Ishikawa (cell line): ENCODE data around the gene UST.

Experiments
- CEBPB ChIP-seq: IDR thresholded peaks from 2 replicates; pipeline ENCODE4 v1.6.1; 2012
- CREB1 ChIP-seq: IDR thresholded peaks from 2 replicates; pipeline ENCODE4 v1.6.1; 2012; ENCODE audit warnings: low read depth
- EGR1 ChIP-seq: IDR thresholded peaks from 2 replicates; pipeline ENCODE4 v1.6.1; 2012
- EP300 ChIP-seq: IDR thresholded peaks from 2 replicates; pipeline ENCODE4 v1.6.1; 2012; ENCODE audit warnings: borderline replicate concordance
- FOXM1 ChIP-seq: IDR thresholded peaks from 2 replicates; pipeline ENCODE4 v1.6.1; 2012; ENCODE audit warnings: low read depth, borderline replicate concordance
- NFIC ChIP-seq: IDR thresholded peaks from 2 replicates; pipeline ENCODE4 v1.6.1; 2012
- RAD21 ChIP-seq: IDR thresholded peaks from 2 replicates; pipeline ENCODE4 v1.6.1; 2012; ENCODE audit warnings: low read depth
- TAF1 ChIP-seq: IDR thresholded peaks from 2 replicates; pipeline ENCODE4 v1.6.1; 2012; ENCODE audit warnings: low read depth, mild to moderate bottlenecking
- TCF12 ChIP-seq: IDR thresholded peaks from 2 replicates; pipeline ENCODE4 v1.6.1; 2012; ENCODE audit warnings: low read depth
- TEAD4 ChIP-seq: IDR thresholded peaks from 2 replicates; pipeline ENCODE4 v1.6.1; 2012
- YY1 ChIP-seq: IDR thresholded peaks from 2 replicates; pipeline ENCODE4 v1.6.1; 2012; ENCODE audit warnings: low read depth
- ZBTB7A ChIP-seq: IDR thresholded peaks from 2 replicates; pipeline ENCODE4 v1.6.1; 2012; ENCODE audit warnings: low read depth
- TF ChIP-seq, protein P1 (sequence below): IDR thresholded peaks from 2 replicates; pipeline ENCODE4 v1.6.1; 2012; ENCODE audit warnings: low read depth, mild to moderate bottlenecking
- TF ChIP-seq, protein P2 (sequence below): IDR thresholded peaks from 2 replicates; pipeline ENCODE4 v1.6.1; 2012
- TF ChIP-seq, protein P3 (sequence below): IDR thresholded peaks from 2 replicates; pipeline ENCODE4 v1.6.1; 2012

UST gene

DNA sequence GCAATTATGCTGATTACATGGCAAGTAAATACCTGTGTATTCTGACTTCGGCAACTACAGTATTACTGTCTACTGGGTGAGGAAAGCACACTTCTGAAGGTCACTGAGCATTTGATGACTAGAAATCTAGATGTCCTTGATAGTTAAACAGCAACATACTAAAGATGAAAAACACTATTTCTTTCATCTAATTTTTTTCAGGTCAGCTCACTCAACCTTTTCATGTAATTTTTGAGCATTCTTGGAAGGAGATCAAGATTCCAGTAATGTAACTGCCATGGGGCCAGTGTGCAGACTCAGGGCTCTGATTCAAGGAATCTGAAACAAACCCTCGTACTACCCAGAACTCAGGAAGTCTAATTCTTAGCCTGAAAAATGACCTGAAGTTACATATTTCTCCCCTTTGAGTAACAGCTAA lies 348.1 kb downstream of the UST start:
- no peak for TF ChIP-seq TAF1
- no peak for TF ChIP-seq YY1
- no peak for TF ChIP-seq EP300
- no peak for TF ChIP-seq FOXM1
- TF ChIP-seq CREB1, result no peak
- TF ChIP-seq CEBPB, result no peak

DNA sequence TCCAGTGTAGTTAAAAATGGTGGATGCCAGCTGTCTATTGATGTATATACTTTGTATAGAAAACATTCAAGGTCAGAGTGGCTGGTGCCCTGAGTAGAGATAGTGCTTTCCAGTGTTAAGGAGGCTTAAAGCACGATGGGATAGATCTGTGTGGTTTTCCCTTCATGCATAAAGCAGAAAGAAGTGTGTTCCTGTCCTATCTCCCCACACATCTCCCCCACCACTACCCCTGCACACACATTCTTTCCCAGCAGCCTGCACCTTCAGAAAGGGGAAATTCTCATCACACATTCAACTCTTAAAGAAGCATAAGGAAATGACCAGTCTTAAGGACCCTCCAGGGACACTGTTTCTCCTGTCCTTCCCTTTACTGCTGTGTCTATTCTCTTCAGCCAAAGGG lies 349.0 kb downstream of the UST start:
- no peak for TF ChIP-seq FOXM1
- TF ChIP-seq, protein P1, sequence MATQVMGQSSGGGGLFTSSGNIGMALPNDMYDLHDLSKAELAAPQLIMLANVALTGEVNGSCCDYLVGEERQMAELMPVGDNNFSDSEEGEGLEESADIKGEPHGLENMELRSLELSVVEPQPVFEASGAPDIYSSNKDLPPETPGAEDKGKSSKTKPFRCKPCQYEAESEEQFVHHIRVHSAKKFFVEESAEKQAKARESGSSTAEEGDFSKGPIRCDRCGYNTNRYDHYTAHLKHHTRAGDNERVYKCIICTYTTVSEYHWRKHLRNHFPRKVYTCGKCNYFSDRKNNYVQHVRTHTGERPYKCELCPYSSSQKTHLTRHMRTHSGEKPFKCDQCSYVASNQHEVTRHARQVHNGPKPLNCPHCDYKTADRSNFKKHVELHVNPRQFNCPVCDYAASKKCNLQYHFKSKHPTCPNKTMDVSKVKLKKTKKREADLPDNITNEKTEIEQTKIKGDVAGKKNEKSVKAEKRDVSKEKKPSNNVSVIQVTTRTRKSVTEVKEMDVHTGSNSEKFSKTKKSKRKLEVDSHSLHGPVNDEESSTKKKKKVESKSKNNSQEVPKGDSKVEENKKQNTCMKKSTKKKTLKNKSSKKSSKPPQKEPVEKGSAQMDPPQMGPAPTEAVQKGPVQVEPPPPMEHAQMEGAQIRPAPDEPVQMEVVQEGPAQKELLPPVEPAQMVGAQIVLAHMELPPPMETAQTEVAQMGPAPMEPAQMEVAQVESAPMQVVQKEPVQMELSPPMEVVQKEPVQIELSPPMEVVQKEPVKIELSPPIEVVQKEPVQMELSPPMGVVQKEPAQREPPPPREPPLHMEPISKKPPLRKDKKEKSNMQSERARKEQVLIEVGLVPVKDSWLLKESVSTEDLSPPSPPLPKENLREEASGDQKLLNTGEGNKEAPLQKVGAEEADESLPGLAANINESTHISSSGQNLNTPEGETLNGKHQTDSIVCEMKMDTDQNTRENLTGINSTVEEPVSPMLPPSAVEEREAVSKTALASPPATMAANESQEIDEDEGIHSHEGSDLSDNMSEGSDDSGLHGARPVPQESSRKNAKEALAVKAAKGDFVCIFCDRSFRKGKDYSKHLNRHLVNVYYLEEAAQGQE, result no peak
- no peak for TF ChIP-seq CREB1
- no peak for TF ChIP-seq TCF12
- TF ChIP-seq, protein P2, sequence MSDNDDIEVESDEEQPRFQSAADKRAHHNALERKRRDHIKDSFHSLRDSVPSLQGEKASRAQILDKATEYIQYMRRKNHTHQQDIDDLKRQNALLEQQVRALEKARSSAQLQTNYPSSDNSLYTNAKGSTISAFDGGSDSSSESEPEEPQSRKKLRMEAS, result no peak
- no peak for TF ChIP-seq YY1
- no peak for TF ChIP-seq EP300
- no peak for TF ChIP-seq CEBPB
- TF ChIP-seq EGR1, result no peak
- no peak for TF ChIP-seq TAF1

DNA sequence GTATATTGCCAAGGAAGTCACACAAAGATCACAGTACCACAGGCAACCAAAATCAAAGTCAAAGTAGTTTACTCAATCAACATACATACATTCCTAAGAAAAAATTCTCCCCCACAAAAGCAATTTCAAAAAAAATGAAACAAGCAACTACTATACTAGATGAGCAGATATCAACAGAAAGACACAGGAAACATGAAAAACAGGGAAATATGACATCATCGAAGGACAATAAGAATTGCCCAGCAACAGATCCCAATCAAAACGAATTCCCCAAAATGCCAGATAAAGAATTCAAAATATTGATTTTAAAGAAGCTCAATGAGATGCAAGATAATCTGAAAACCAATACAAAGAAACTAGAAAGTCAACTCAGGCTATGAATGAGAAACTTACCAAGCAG lies 351.0 kb downstream of the UST start:
- TF ChIP-seq FOXM1 (no peak), ZBTB7A (no peak), CEBPB (no peak), TEAD4 (no peak), EGR1 (no peak), TAF1 (no peak), CREB1 (no peak), NFIC (no peak), YY1 (no peak), EP300 (no peak), RAD21 (no peak), TCF12 (no peak)
- TF ChIP-seq, protein P2, result no peak
- TF ChIP-seq, protein P1, result no peak
- TF ChIP-seq, protein P3, sequence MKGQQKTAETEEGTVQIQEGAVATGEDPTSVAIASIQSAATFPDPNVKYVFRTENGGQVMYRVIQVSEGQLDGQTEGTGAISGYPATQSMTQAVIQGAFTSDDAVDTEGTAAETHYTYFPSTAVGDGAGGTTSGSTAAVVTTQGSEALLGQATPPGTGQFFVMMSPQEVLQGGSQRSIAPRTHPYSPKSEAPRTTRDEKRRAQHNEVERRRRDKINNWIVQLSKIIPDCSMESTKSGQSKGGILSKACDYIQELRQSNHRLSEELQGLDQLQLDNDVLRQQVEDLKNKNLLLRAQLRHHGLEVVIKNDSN, result no peak

DNA sequence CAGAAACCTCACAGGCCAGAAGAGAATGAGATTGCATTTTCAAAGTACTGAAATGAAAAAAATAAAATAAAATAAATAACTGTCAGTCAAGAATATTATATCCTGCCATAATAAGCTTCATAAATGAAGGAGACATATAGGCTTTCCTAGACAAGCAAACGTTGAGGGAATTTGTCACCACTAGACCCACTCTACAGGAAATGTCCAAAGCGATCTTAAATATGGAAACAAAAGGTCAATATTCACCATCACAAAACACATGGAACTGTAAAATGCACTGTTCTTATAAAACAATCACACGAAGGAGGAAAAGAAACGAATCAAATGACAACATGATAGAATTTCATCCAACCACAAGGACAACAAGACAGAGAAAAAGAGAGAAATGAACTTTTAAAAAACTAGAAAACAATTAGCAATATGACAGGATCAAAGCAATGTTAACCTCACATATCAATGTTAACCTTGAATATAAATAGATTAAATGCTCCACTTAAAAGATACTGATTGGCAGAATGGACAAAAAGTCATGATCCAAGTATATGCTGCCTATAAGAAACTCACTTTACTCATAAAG lies 352.0 kb downstream of the UST start:
- TF ChIP-seq NFIC (no peak), CREB1 (no peak), ZBTB7A (no peak)
- TF ChIP-seq, protein P3, result no peak
- TF ChIP-seq, protein P2, result no peak

DNA sequence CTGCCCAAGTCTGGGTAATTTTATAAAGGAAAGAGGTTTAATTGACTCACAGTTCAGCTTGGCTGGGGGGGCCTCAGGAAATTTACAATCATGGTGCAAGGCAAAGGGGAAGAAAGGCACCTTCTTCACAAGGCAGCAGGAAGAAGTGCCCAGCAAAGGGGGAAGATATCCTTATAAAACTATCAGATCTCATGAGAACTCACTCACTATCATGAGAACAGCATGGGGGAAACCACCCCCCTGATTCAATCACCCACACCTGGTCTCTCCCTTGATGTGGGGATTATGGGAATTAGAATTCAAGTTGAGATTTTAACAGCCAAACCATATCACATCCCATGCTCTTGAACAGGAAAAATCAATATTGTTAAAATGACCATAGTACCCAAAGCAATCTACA lies 355.5 kb downstream of the UST start:
- TF ChIP-seq, protein P3, result no peak
- TF ChIP-seq NFIC (no peak), CEBPB (no peak), EP300 (no peak), ZBTB7A (no peak), EGR1 (no peak), CREB1 (no peak), TEAD4 (no peak), YY1 (no peak)

DNA sequence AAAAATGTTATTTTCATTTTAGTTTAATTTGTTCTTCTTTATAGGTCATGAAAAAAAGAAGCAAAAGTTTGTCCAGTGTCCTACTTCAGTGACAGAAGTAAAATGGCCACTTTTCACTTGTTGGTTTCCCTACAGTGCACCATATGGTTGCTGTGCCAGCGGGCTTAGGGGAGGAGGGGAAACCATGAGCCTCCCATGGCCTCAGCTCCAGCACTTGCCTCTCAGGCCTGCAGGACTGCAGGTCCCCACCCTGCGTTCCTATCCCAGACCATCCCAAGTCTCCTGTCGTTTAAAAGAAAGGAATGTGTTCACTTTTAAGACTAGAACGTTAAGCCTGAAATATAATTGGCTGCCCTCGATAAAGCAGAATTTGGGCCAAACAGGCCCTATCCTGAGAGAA lies 360.7 kb downstream of the UST start:
- TF ChIP-seq CEBPB (no peak), NFIC (no peak), EP300 (no peak), EGR1 (no peak), ZBTB7A (no peak), YY1 (no peak), FOXM1 (no peak), RAD21 (no peak), TEAD4 (no peak), TCF12 (no peak), CREB1 (no peak), TAF1 (no peak)
- TF ChIP-seq, protein P1, result no peak
- TF ChIP-seq, protein P3, result no peak
- TF ChIP-seq, protein P2, result no peak
